SKM-1 (cell line): ENCODE results near the gene LRMDA.
A peak's percentile ranks its signal among the peaks of the same experiment; 100 is the strongest.

Source experiments
- DNase-seq: peaks from one replicate; lab custom pipeline; 2025; ENCODE audit not compliant: unreplicated experiment; lab: John Stamatoyannopoulos, UW

LRMDA gene

GRCh38 chr10:75443362-75443761, 11.9 kb downstream of the LRMDA start:
- no peak for DNase-seq

GRCh38 chr10:75444781-75445386, 13.5 kb downstream of the LRMDA start:
- no peak for DNase-seq

GRCh38 chr10:75446508-75446907, 15.1 kb downstream of the LRMDA start:
- DNase-seq: no peak

GRCh38 chr10:75448166-75448565, 16.7 kb downstream of the LRMDA start:
- DNase-seq: no peak

- DNase-seq: no peak
Observed at GRCh38 chr10:75449382-75450074, 18.1 kb downstream of the LRMDA start.

GRCh38 chr10:75450075-75450445, 18.6 kb downstream of the LRMDA start:
- no peak for DNase-seq

GRCh38 chr10:75450644-75451640, 19.5 kb downstream of the LRMDA start:
- no peak for DNase-seq

GRCh38 chr10:75451831-75452230, 20.4 kb downstream of the LRMDA start:
- DNase-seq: no peak

GRCh38 chr10:75452997-75453396, 21.6 kb downstream of the LRMDA start:
- DNase-seq: no peak

- no peak for DNase-seq
Observed at GRCh38 chr10:75456122-75456521, 24.7 kb downstream of the LRMDA start.

GRCh38 chr10:75460059-75460458, 28.6 kb downstream of the LRMDA start:
- no peak for DNase-seq

- no peak for DNase-seq
Observed at GRCh38 chr10:75461672-75462649, 30.5 kb downstream of the LRMDA start.

GRCh38 chr10:75462865-75463264, 31.4 kb downstream of the LRMDA start:
- DNase-seq: no peak

- DNase-seq: no peak
Observed at GRCh38 chr10:75464478-75465449, 33.3 kb downstream of the LRMDA start.

GRCh38 chr10:75465450-75465827, 34.0 kb downstream of the LRMDA start:
- DNase-seq: no peak

GRCh38 chr10:75466001-75466400, 34.6 kb downstream of the LRMDA start:
- DNase-seq: no peak

GRCh38 chr10:75466886-75467285, 35.5 kb downstream of the LRMDA start:
- DNase-seq: no peak

GRCh38 chr10:75468612-75469005, 37.2 kb downstream of the LRMDA start:
- no peak for DNase-seq

GRCh38 chr10:75469006-75469616, 37.7 kb downstream of the LRMDA start:
- peak; percentile 89 for DNase-seq
